Omental fat pad (tissue), 4 donors: ENCODE measurements around the gene TGFB1. TPM values are rescaled to one million over a fixed set of nuclear protein-coding genes. Genes with fewer than 3 reads are reported as not detected.
"Not testable (repeated sequence)": the region's sequence is repeated elsewhere in the genome, so short reads cannot be mapped to it uniquely, and the experiment has no call there.

ENCODE experiments used
- ATAC-seq: fragments of 150-250 bp; one replicate; pipeline ENCODE4 v1.9.1; 2016; ENCODE audit warnings: mild to moderate bottlenecking, moderate library complexity; ENCODE audit not compliant: low FRiP score
- DNase-seq: peaks from one replicate; pipeline ENCODE4 v3.0.0-alpha.2; 2019; ENCODE audit warnings: low spot score
- CTCF ChIP-seq, 3 donors: fragments of 450-650 bp; IDR thresholded peaks; one replicate each; pipeline ENCODE4 v1.5.1; 2016 to 2017; ENCODE audit warnings: antibody characterized with exemption in 3 of 3, mild to moderate bottlenecking in 3 of 3, moderate library complexity in 2 of 3
- total RNA-seq, 4 donors: library from RNA; depleted of rRNA; stranded (reverse); fragments of >200 nt; gene quantifications; one replicate each; pipeline ENCODE4 v1.1.0, GENCODE V29; 2016

TGFB1 gene
- total RNA-seq, 4 donors from 2014 or later: 17.6 to 43.0 (median 25.2) TPM

- no peak for DNase-seq
- no peak for ATAC-seq
- TF ChIP-seq CTCF (IDR thresholded peaks at IDR 0.05): no peak
Observed at GRCh38 chr19:41354343-41354953, 726 bp upstream of the TGFB1 start.

GRCh38 chr19:41352609-41353465, 885 bp downstream of the TGFB1 start:
- no peak for TF ChIP-seq CTCF (IDR thresholded peaks at IDR 0.05)
- ATAC-seq: no peak
- DNase-seq: no peak

GRCh38 chr19:41352279-41352608, 1.5 kb downstream of the TGFB1 start:
- DNase-seq (no peak), ATAC-seq (no peak)
- TF ChIP-seq CTCF (IDR thresholded peaks at IDR 0.05): no peak

- DNase-seq (peak; percentile 58), ATAC-seq (peak; percentile 77)
- TF ChIP-seq CTCF (IDR thresholded peaks at IDR 0.05): no peak
Observed at GRCh38 chr19:41351339-41352245, 2.1 kb downstream of the TGFB1 start.

GRCh38 chr19:41350735-41351338, 2.9 kb downstream of the TGFB1 start:
- no peak for ATAC-seq
- no peak for TF ChIP-seq CTCF (IDR thresholded peaks at IDR 0.05)
- no peak for DNase-seq

- DNase-seq: not testable (repeated sequence)
Observed at GRCh38 chr19:41346916-41347315, 6.8 kb downstream of the TGFB1 start.

GRCh38 chr19:41344162-41344561, 9.6 kb downstream of the TGFB1 start:
- no peak for ATAC-seq
- no peak for TF ChIP-seq CTCF (IDR thresholded peaks at IDR 0.05)

More at GRCh38 chr19:41346916-41347315, 6.8 kb downstream of the TGFB1 start:
- not testable (repeated sequence) for ATAC-seq

More at GRCh38 chr19:41344162-41344561, 9.6 kb downstream of the TGFB1 start:
- no peak for DNase-seq
